HEK293 (cell line): ENCODE data around the gene PPP1R9B.

Experiments used
- EGR2 ChIP-seq: fragments of 450-650 bp; formaldehyde crosslinking; IDR thresholded peaks from 2 replicates; pipeline ENCODE4 v1.5.1; 2016; ENCODE audit warnings: low read depth, missing biosample characterization, missing genetic modification characterization
- GFI1B ChIP-seq: fragments of 450-650 bp; formaldehyde crosslinking; IDR thresholded peaks from 2 replicates; pipeline ENCODE4 v1.5.1; 2016; ENCODE audit warnings: missing biosample characterization, missing genetic modification characterization
- IKZF3 ChIP-seq: fragments of 450-650 bp; IDR thresholded peaks from 2 replicates; pipeline ENCODE4 v1.5.0; 2018; ENCODE audit warnings: missing biosample characterization, mild to moderate bottlenecking, missing genetic modification characterization, moderate library complexity
- KLF9 ChIP-seq: fragments of 450-650 bp; formaldehyde crosslinking; IDR thresholded peaks from 2 replicates; pipeline ENCODE4 v1.5.1; 2016; ENCODE audit warnings: missing biosample characterization, missing genetic modification characterization, low read depth
- PRDM1 ChIP-seq: fragments of 450-650 bp; formaldehyde crosslinking; IDR thresholded peaks from 2 replicates; pipeline ENCODE4; 2016; ENCODE audit warnings: missing biosample characterization, missing genetic modification characterization
- ZEB2 ChIP-seq: fragments of 450-650 bp; formaldehyde crosslinking; IDR thresholded peaks from 2 replicates; pipeline ENCODE4 v1.5.1; 2016; ENCODE audit warnings: missing biosample characterization, missing genetic modification characterization
- ZFP69B ChIP-seq: fragments of 450-650 bp; formaldehyde crosslinking; IDR thresholded peaks from 2 replicates; pipeline ENCODE4 v1.5.1; 2016; ENCODE audit warnings: missing biosample characterization, missing genetic modification characterization
- ZIC2 ChIP-seq: fragments of 450-650 bp; formaldehyde crosslinking; IDR thresholded peaks from 2 replicates; pipeline ENCODE4 v1.5.1; 2016; ENCODE audit warnings: missing biosample characterization, missing genetic modification characterization
- ZNF121 ChIP-seq: fragments of 450-650 bp; formaldehyde crosslinking; IDR thresholded peaks from 2 replicates; pipeline ENCODE4 v1.5.1; 2016; ENCODE audit warnings: missing biosample characterization, missing genetic modification characterization
- ZNF19 ChIP-seq: fragments of 450-650 bp; formaldehyde crosslinking; IDR thresholded peaks from 2 replicates; pipeline ENCODE4; 2016; ENCODE audit warnings: missing biosample characterization, missing genetic modification characterization, low read depth
- ZNF2 ChIP-seq: fragments of 450-650 bp; formaldehyde crosslinking; IDR thresholded peaks from 2 replicates; pipeline ENCODE4 v1.5.1; 2016; ENCODE audit warnings: missing biosample characterization, missing genetic modification characterization
- ZNF221 ChIP-seq: fragments of 450-650 bp; formaldehyde crosslinking; IDR thresholded peaks from 2 replicates; pipeline ENCODE4 v1.5.1; 2017; ENCODE audit warnings: missing biosample characterization, missing genetic modification characterization, borderline replicate concordance
- ZNF548 ChIP-seq: fragments of 450-650 bp; formaldehyde crosslinking; IDR thresholded peaks from 2 replicates; pipeline ENCODE4 v1.5.1; 2016; ENCODE audit warnings: missing biosample characterization, missing genetic modification characterization
- ZNF558 ChIP-seq: fragments of 450-650 bp; formaldehyde crosslinking; IDR thresholded peaks from 2 replicates; pipeline ENCODE4 v1.5.1; 2016; ENCODE audit warnings: missing biosample characterization, missing genetic modification characterization
- ZSCAN30 ChIP-seq: fragments of 450-650 bp; IDR thresholded peaks from 2 replicates; pipeline ENCODE4 v1.5.1; 2018; ENCODE audit warnings: missing biosample characterization, mild to moderate bottlenecking, missing genetic modification characterization, moderate library complexity
- ZXDB ChIP-seq: fragments of 450-650 bp; formaldehyde crosslinking; IDR thresholded peaks from 2 replicates; pipeline ENCODE4 v1.5.1; 2016; ENCODE audit warnings: missing biosample characterization, missing genetic modification characterization
- TF ChIP-seq, protein P1 (sequence below): fragments of 450-650 bp; formaldehyde crosslinking; IDR thresholded peaks from 2 replicates; pipeline ENCODE4 v1.5.1; 2017; ENCODE audit warnings: missing biosample characterization, missing genetic modification characterization
- TF ChIP-seq, protein P2 (sequence below): fragments of 450-650 bp; formaldehyde crosslinking; IDR thresholded peaks from 2 replicates; pipeline ENCODE4 v1.5.1; 2016; ENCODE audit warnings: missing biosample characterization, missing genetic modification characterization, borderline replicate concordance
- TF ChIP-seq, protein P3 (sequence below): fragments of 450-650 bp; formaldehyde crosslinking; IDR thresholded peaks from 2 replicates; pipeline ENCODE4 v1.5.1; 2016; ENCODE audit warnings: missing biosample characterization, missing genetic modification characterization, low read depth
- TF ChIP-seq, protein P4 (sequence below): fragments of 450-650 bp; formaldehyde crosslinking; IDR thresholded peaks from 2 replicates; pipeline ENCODE4 v1.5.1; 2016; ENCODE audit warnings: missing biosample characterization, missing genetic modification characterization
- TF ChIP-seq, protein P5 (sequence below): fragments of 450-650 bp; formaldehyde crosslinking; IDR thresholded peaks from 2 replicates; pipeline ENCODE4 v1.5.1; 2016; ENCODE audit warnings: missing biosample characterization, missing genetic modification characterization
- TF ChIP-seq, protein P6 (sequence below): fragments of 450-650 bp; formaldehyde crosslinking; IDR thresholded peaks from 2 replicates; pipeline ENCODE4 v1.5.1; 2016; ENCODE audit warnings: missing biosample characterization, missing genetic modification characterization
- TF ChIP-seq, protein P7 (sequence below): fragments of 450-650 bp; formaldehyde crosslinking; IDR thresholded peaks from 2 replicates; pipeline ENCODE4 v1.5.1; 2016; ENCODE audit warnings: missing biosample characterization, missing genetic modification characterization

PPP1R9B gene

DNA sequence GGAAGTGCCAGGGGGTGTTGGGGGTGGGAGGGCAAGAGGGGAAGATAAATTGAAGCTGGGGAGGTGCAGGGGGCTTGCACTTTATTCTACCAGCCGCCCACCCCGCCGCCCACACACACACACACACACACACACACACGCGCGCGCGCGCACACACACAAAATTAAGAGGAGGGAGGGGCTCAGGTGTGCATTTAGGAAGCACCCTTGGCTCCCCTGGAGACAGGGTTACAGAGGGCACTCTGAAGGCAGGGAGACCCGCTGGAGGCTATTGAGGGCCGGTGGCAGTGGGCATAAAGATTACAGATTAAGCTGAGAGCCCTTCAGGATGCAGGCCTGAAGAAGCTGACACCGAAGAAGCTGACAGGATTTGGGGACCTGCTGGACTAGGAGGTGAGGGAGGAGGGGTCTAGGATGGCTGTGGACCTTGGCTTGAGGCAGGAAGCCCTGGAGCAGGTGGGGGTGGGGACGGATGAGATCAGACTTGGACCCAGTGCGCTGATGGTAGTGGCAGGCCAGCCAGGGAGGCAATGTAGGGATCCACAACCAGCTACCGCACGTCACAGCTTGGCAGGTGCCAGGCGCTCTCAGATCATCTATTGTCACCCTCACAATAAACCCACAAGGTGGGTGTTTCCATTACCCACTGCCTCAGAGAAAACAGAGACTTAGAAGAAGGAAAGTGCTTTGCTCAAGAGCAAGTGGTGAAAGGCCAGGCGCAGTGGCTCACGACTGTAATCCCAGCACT, 19.7 kb downstream of the PPP1R9B start (continued):
- TF ChIP-seq PRDM1 (tag by site-specific recombination), result peak; percentile 81
- no peak for TF ChIP-seq ZNF221 (tag by site-specific recombination)
- no peak for TF ChIP-seq KLF9
- peak; percentile 78 for TF ChIP-seq EGR2 (tag by site-specific recombination)
- TF ChIP-seq ZSCAN30 (tag by site-specific recombination), result no peak
- no peak for TF ChIP-seq ZNF121 (tag by site-specific recombination)
- TF ChIP-seq, protein P1, sequence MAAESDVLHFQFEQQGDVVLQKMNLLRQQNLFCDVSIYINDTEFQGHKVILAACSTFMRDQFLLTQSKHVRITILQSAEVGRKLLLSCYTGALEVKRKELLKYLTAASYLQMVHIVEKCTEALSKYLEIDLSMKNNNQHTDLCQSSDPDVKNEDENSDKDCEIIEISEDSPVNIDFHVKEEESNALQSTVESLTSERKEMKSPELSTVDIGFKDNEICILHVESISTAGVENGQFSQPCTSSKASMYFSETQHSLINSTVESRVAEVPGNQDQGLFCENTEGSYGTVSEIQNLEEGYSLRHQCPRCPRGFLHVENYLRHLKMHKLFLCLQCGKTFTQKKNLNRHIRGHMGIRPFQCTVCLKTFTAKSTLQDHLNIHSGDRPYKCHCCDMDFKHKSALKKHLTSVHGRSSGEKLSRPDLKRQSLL (tag by site-specific recombination), result no peak
- TF ChIP-seq ZNF19 (tag by site-specific recombination), result no peak
- TF ChIP-seq ZXDB (tag by site-specific recombination), result no peak
- no peak for TF ChIP-seq ZFP69B
- TF ChIP-seq, protein P2, sequence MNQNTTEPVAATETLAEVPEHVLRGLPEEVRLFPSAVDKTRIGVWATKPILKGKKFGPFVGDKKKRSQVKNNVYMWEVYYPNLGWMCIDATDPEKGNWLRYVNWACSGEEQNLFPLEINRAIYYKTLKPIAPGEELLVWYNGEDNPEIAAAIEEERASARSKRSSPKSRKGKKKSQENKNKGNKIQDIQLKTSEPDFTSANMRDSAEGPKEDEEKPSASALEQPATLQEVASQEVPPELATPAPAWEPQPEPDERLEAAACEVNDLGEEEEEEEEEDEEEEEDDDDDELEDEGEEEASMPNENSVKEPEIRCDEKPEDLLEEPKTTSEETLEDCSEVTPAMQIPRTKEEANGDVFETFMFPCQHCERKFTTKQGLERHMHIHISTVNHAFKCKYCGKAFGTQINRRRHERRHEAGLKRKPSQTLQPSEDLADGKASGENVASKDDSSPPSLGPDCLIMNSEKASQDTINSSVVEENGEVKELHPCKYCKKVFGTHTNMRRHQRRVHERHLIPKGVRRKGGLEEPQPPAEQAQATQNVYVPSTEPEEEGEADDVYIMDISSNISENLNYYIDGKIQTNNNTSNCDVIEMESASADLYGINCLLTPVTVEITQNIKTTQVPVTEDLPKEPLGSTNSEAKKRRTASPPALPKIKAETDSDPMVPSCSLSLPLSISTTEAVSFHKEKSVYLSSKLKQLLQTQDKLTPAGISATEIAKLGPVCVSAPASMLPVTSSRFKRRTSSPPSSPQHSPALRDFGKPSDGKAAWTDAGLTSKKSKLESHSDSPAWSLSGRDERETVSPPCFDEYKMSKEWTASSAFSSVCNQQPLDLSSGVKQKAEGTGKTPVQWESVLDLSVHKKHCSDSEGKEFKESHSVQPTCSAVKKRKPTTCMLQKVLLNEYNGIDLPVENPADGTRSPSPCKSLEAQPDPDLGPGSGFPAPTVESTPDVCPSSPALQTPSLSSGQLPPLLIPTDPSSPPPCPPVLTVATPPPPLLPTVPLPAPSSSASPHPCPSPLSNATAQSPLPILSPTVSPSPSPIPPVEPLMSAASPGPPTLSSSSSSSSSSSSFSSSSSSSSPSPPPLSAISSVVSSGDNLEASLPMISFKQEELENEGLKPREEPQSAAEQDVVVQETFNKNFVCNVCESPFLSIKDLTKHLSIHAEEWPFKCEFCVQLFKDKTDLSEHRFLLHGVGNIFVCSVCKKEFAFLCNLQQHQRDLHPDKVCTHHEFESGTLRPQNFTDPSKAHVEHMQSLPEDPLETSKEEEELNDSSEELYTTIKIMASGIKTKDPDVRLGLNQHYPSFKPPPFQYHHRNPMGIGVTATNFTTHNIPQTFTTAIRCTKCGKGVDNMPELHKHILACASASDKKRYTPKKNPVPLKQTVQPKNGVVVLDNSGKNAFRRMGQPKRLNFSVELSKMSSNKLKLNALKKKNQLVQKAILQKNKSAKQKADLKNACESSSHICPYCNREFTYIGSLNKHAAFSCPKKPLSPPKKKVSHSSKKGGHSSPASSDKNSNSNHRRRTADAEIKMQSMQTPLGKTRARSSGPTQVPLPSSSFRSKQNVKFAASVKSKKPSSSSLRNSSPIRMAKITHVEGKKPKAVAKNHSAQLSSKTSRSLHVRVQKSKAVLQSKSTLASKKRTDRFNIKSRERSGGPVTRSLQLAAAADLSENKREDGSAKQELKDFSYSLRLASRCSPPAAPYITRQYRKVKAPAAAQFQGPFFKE, result no peak
- no peak for TF ChIP-seq ZNF548 (tag by site-specific recombination)
- TF ChIP-seq ZIC2 (tag by site-specific recombination), result no peak
- TF ChIP-seq IKZF3, result no peak
- TF ChIP-seq, protein P3, sequence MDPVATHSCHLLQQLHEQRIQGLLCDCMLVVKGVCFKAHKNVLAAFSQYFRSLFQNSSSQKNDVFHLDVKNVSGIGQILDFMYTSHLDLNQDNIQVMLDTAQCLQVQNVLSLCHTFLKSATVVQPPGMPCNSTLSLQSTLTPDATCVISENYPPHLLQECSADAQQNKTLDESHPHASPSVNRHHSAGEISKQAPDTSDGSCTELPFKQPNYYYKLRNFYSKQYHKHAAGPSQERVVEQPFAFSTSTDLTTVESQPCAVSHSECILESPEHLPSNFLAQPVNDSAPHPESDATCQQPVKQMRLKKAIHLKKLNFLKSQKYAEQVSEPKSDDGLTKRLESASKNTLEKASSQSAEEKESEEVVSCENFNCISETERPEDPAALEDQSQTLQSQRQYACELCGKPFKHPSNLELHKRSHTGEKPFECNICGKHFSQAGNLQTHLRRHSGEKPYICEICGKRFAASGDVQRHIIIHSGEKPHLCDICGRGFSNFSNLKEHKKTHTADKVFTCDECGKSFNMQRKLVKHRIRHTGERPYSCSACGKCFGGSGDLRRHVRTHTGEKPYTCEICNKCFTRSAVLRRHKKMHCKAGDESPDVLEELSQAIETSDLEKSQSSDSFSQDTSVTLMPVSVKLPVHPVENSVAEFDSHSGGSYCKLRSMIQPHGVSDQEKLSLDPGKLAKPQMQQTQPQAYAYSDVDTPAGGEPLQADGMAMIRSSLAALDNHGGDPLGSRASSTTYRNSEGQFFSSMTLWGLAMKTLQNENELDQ, result no peak
- 0 out of 2 replicates have a peak, but pooled peaks have one; percentile 10 for TF ChIP-seq ZEB2 (tag by site-specific recombination)
- TF ChIP-seq, protein P4, sequence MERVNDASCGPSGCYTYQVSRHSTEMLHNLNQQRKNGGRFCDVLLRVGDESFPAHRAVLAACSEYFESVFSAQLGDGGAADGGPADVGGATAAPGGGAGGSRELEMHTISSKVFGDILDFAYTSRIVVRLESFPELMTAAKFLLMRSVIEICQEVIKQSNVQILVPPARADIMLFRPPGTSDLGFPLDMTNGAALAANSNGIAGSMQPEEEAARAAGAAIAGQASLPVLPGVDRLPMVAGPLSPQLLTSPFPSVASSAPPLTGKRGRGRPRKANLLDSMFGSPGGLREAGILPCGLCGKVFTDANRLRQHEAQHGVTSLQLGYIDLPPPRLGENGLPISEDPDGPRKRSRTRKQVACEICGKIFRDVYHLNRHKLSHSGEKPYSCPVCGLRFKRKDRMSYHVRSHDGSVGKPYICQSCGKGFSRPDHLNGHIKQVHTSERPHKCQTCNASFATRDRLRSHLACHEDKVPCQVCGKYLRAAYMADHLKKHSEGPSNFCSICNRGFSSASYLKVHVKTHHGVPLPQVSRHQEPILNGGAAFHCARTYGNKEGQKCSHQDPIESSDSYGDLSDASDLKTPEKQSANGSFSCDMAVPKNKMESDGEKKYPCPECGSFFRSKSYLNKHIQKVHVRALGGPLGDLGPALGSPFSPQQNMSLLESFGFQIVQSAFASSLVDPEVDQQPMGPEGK, result peak; percentile 24; the same call in 1 of the 2 replicates
- TF ChIP-seq, protein P5, sequence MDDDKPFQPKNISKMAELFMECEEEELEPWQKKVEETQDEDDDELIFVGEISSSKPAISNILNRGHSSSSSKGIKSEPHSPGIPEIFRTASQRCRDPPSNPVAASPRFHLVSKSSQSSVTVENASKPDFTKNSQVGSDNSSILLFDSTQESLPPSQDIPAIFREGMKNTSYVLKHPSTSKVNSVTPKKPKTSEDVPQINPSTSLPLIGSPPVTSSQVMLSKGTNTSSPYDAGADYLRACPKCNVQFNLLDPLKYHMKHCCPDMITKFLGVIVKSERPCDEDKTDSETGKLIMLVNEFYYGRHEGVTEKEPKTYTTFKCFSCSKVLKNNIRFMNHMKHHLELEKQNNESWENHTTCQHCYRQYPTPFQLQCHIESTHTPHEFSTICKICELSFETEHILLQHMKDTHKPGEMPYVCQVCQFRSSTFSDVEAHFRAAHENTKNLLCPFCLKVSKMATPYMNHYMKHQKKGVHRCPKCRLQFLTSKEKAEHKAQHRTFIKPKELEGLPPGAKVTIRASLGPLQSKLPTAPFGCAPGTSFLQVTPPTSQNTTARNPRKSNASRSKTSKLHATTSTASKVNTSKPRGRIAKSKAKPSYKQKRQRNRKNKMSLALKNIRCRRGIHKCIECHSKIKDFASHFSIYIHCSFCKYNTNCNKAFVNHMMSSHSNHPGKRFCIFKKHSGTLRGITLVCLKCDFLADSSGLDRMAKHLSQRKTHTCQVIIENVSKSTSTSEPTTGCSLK (tag by site-specific recombination), result no peak
- TF ChIP-seq GFI1B (tag by site-specific recombination), result no peak
- TF ChIP-seq, protein P6, sequence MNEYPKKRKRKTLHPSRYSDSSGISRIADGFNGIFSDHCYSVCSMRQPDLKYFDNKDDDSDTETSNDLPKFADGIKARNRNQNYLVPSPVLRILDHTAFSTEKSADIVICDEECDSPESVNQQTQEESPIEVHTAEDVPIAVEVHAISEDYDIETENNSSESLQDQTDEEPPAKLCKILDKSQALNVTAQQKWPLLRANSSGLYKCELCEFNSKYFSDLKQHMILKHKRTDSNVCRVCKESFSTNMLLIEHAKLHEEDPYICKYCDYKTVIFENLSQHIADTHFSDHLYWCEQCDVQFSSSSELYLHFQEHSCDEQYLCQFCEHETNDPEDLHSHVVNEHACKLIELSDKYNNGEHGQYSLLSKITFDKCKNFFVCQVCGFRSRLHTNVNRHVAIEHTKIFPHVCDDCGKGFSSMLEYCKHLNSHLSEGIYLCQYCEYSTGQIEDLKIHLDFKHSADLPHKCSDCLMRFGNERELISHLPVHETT, result no peak
- TF ChIP-seq ZNF558 (tag by site-specific recombination), result no peak
- TF ChIP-seq ZNF2 (tag by site-specific recombination), result no peak
- TF ChIP-seq, protein P7, sequence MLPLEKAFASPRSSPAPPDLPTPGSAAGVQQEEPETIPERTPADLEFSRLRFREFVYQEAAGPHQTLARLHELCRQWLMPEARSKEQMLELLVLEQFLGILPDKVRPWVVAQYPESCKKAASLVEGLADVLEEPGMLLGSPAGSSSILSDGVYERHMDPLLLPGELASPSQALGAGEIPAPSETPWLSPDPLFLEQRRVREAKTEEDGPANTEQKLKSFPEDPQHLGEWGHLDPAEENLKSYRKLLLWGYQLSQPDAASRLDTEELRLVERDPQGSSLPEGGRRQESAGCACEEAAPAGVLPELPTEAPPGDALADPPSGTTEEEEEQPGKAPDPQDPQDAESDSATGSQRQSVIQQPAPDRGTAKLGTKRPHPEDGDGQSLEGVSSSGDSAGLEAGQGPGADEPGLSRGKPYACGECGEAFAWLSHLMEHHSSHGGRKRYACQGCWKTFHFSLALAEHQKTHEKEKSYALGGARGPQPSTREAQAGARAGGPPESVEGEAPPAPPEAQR (tag by site-specific recombination), result no peak
